ENCODE measurements around the gene PNPLA8. TPM values are rescaled to one million over a fixed set of nuclear protein-coding genes. Genes with fewer than 3 reads are reported as not detected.

PNPLA8 gene
- total RNA-seq, 4 donors from 2014 or later: 4.8 to 41.9 (median 18.5) TPM

GRCh38 chr7:108455551-108455997 is 70.4 kb downstream of the PNPLA8 start:
- peaks cover 76% of the 10 kb centered on the region for H3K27me3 ChIP-seq
- WGBS, 2 donors (ENCODE audit: low coverage in 1 of 2): 0% methylated on average over 22 of the region's 47 CpGs; no CpG with 5 or more reads in 1 of the 2 donors
- H3K4me1 ChIP-seq: peaks cover 3 to 22% (median 16%) of the 10 kb centered on the region in 4 donors
- intact Hi-C loops (cut with DNase I; ENCODE audit: low total_unique reads) (no loop called here), in situ Hi-C loops (cut with MboI; ENCODE audit: low pct_ligation_motif_present in 1 of 4, low pct_unique_long_range_greater_than_20kb in 1 of 4, low sequenced_read_pairs in 3 of 4) (no loop called here)
- no peaks in the 10 kb centered on the region for H3K9me3 ChIP-seq
- H3K36me3 ChIP-seq: no peaks in the 10 kb centered on the region
- DNase-seq: no peak
- TF ChIP-seq EP300 (IDR thresholded peaks at IDR 0.05; ENCODE audit: low read depth) (no peak), POLR2AphosphoS5 (IDR thresholded peaks at IDR 0.05) (no peak), POLR2A (IDR thresholded peaks at IDR 0.05) (no peak), CTCF (IDR thresholded peaks at IDR 0.05) (no peak)
- peak overlapping the region in 3 of 4 donors; percentile 23 to 50 (median 34) for H3K4me3 ChIP-seq
- H3K27ac ChIP-seq: no peak overlapping the region

GRCh38 chr7:108454674-108455550 is 71.0 kb downstream of the PNPLA8 start:
- no peak for TF ChIP-seq CTCF (IDR thresholded peaks at IDR 0.05)
- DNase-seq: no peak
- intact Hi-C loops (cut with DNase I; ENCODE audit: low total_unique reads): no loop called here
- no peaks in the 10 kb centered on the region for H3K36me3 ChIP-seq
- in situ Hi-C loops (cut with MboI; ENCODE audit: low pct_ligation_motif_present in 1 of 4, low pct_unique_long_range_greater_than_20kb in 1 of 4, low sequenced_read_pairs in 3 of 4): no loop called here
- H3K27me3 ChIP-seq: peaks cover 76% of the 10 kb centered on the region
- H3K9me3 ChIP-seq: no peaks in the 10 kb centered on the region
- peaks cover 3 to 22% (median 16%) of the 10 kb centered on the region in 4 donors for H3K4me1 ChIP-seq
- 2% methylated on average over 62 of the region's 72 CpGs; no CpG with 5 or more reads in 1 of the 2 donors for WGBS, 2 donors (ENCODE audit: low coverage in 1 of 2)
- H3K4me3 ChIP-seq: peak overlapping the region in 3 of 4 donors; percentile 23 to 50 (median 34)
- H3K27ac ChIP-seq: no peak overlapping the region

- no peak overlapping the region for H3K27ac ChIP-seq
- in situ Hi-C loops (cut with MboI; ENCODE audit: low pct_ligation_motif_present in 1 of 4, low pct_unique_long_range_greater_than_20kb in 1 of 4, low sequenced_read_pairs in 3 of 4): no loop called here
- TF ChIP-seq CTCF (IDR thresholded peaks at IDR 0.05) (no peak), POLR2A (IDR thresholded peaks at IDR 0.05) (no peak), POLR2AphosphoS5 (IDR thresholded peaks at IDR 0.05) (no peak)
Measured at GRCh38 chr7:108454317-108454673, 71.6 kb downstream of the PNPLA8 start.

DNA sequence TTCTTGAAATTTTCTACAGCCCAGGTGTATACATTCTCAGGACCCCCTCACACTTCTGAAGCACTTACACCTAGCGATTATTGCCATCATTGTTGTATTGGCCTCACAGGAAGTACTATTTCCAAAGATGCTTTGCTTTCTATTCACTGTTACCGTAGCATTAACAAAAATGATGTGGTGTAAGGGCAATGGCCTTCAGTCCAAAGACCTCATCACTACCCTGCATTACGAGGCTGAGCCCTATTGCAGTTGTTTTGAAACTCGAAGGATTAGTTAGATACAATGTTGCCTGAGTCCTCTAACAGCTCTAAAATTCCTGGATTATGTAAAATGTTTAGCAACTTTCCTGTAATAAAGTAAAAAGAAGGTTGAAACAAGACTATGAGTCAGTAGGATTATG is 72.6 kb downstream of the PNPLA8 start:
- in situ Hi-C loops (cut with MboI; ENCODE audit: low pct_ligation_motif_present in 1 of 4, low pct_unique_long_range_greater_than_20kb in 1 of 4, low sequenced_read_pairs in 3 of 4) (no loop called here), intact Hi-C loops (cut with DNase I; ENCODE audit: low total_unique reads) (no loop called here)
- 88 to 89% methylated on average over 4 of the region's 4 CpGs for WGBS, 2 donors (ENCODE audit: low coverage in 1 of 2)
- TF ChIP-seq CTCF (IDR thresholded peaks at IDR 0.05): no peak
- TF ChIP-seq EP300 (IDR thresholded peaks at IDR 0.05; ENCODE audit: low read depth): no peak
- no peak for TF ChIP-seq POLR2AphosphoS5 (IDR thresholded peaks at IDR 0.05)
- TF ChIP-seq POLR2A (IDR thresholded peaks at IDR 0.05): no peak
- Histone ChIP-seq H3K36me3 (no peaks in the 10 kb centered on the region), H3K4me3 (no peak overlapping the region), H3K27me3 (peaks cover 60% of the 10 kb centered on the region), H3K4me1 (peaks cover 3 to 22% (median 16%) of the 10 kb centered on the region in 4 donors), H3K27ac (no peak overlapping the region), H3K9me3 (no peaks in the 10 kb centered on the region)
- no peak for DNase-seq

More at GRCh38 chr7:108454317-108454673, 71.6 kb downstream of the PNPLA8 start:
- no peaks in the 10 kb centered on the region for H3K9me3 ChIP-seq
- intact Hi-C loops (cut with DNase I; ENCODE audit: low total_unique reads): no loop called here
- no peak for DNase-seq
- H3K4me1 ChIP-seq: peaks cover 3 to 22% (median 16%) of the 10 kb centered on the region in 4 donors
- 82% methylated on average over 4 of the region's 4 CpGs; no CpG with 5 or more reads in 1 of the 2 donors for WGBS, 2 donors (ENCODE audit: low coverage in 1 of 2)
- peak overlapping the region in 1 of 4 donors; percentile 50 for H3K4me3 ChIP-seq
- no peaks in the 10 kb centered on the region for H3K36me3 ChIP-seq
- peaks cover 70% of the 10 kb centered on the region for H3K27me3 ChIP-seq

Data from transverse colon (tissue), 4 donors.